AG04450 (cell line): ENCODE data around the gene HAGHL. TPM values are rescaled to one million over a fixed set of nuclear protein-coding genes. Genes with fewer than 3 reads are reported as not detected.

Source experiments
- CTCF ChIA-PET: fragments of 300-600, 350-600 bp; formaldehyde crosslinking; extraction: SDS; loops from one replicate; lab custom pipeline; 2022; ENCODE audit warnings: antibody characterized with exemption, inconsistent platforms; lab: Charles Lee
- POLR2A ChIA-PET: fragments of 350-600 bp; formaldehyde crosslinking; extraction: SDS; loops from one replicate; lab custom pipeline; 2021; ENCODE audit warnings: antibody characterized with exemption, inconsistent platforms; lab: Yijun Ruan, JAX
- DNase-seq: peaks from one replicate; pipeline ENCODE4 v3.0.0-alpha.2; 2011; ENCODE audit warnings: low read depth, low spot score
- H3K27ac ChIP-seq: one replicate; pipeline ENCODE4 v1.5.1; 2012; ENCODE audit warnings: low read depth, low read length, control low read depth
- H3K27me3 ChIP-seq: one replicate; pipeline ENCODE4 v1.6.0; 2012; ENCODE audit warnings: low read length; ENCODE audit not compliant: control insufficient read depth, insufficient read depth
- H3K4me3 ChIP-seq: 2 replicates; pipeline ENCODE4 v1.5.1; 2011; ENCODE audit warnings: mild to moderate bottlenecking, low read depth, low read length, control low read depth
- H3K9me3 ChIP-seq: 2 replicates; pipeline ENCODE4 v1.5.1; 2012; ENCODE audit warnings: low read length; ENCODE audit not compliant: control insufficient read depth, insufficient read depth
- polyA plus RNA-seq: library from polyadenylated mRNA; depleted of rRNA; stranded (reverse); fragments of >200 nt; gene quantifications from 2 replicates; pipeline ENCODE4 v1.2.3, GENCODE V29; 2011
- TF ChIP-seq, protein P1 (sequence below): IDR thresholded peaks from 2 replicates; pipeline ENCODE4 v1.5.1; 2011; ENCODE audit warnings: low read depth, low read length, control low read depth, inconsistent platforms

The HAGHL gene
- polyA plus RNA-seq, 1 experiment: 4.2 TPM

DNA sequence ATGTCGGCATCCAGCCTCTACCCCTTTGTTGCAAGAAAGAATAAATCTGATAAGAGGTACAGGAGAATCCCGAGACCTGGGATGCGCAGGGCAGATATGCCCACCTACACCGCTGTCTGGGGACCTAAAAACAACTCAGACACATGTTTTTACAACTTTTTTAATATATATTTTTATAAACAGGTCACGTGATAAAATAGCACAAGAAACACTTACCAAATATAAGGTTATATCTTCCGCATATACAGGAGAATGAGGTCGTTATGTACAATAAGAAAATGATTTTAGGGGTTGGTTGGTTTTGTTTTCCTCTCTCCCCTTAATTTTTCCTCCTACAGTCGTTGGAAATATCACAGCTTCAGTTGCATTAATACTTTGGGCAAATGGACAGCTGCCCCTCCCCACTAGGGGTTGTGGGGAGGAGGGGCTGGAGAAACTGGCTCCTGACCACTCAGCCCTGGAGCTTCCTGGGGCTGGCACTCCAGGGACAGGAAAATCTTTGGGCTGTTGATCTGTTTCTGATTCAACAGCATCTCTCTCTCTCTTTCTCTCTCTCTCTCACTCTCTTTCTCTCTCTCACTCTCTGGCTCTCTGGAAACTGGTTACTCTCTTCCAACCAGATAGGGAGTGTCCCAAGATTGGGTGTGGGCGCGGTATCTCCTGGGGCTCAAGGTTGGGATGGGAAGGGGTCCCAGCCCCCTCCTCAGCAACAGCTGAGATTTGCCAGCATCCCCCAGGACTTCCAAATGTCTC is 34.4 kb upstream of the HAGHL start:
- ChIA-PET CTCF (interaction anchor here (0.6 kb wide), 1 partner anchor 24 kb away, joined by 3 read pairs; the partner anchor contains the start of gene RHOT2), POLR2A (no interaction called here)
- Histone ChIP-seq H3K27ac (no peak overlapping the region), H3K9me3 (peaks cover 3% of the 10 kb centered on the region; the same call in 1 of the 2 replicates), H3K4me3 (no peak overlapping the region), H3K27me3 (peaks cover 36% of the 10 kb centered on the region)
- TF ChIP-seq, protein P1, sequence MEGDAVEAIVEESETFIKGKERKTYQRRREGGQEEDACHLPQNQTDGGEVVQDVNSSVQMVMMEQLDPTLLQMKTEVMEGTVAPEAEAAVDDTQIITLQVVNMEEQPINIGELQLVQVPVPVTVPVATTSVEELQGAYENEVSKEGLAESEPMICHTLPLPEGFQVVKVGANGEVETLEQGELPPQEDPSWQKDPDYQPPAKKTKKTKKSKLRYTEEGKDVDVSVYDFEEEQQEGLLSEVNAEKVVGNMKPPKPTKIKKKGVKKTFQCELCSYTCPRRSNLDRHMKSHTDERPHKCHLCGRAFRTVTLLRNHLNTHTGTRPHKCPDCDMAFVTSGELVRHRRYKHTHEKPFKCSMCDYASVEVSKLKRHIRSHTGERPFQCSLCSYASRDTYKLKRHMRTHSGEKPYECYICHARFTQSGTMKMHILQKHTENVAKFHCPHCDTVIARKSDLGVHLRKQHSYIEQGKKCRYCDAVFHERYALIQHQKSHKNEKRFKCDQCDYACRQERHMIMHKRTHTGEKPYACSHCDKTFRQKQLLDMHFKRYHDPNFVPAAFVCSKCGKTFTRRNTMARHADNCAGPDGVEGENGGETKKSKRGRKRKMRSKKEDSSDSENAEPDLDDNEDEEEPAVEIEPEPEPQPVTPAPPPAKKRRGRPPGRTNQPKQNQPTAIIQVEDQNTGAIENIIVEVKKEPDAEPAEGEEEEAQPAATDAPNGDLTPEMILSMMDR: no peak
- no peak for DNase-seq

DNA sequence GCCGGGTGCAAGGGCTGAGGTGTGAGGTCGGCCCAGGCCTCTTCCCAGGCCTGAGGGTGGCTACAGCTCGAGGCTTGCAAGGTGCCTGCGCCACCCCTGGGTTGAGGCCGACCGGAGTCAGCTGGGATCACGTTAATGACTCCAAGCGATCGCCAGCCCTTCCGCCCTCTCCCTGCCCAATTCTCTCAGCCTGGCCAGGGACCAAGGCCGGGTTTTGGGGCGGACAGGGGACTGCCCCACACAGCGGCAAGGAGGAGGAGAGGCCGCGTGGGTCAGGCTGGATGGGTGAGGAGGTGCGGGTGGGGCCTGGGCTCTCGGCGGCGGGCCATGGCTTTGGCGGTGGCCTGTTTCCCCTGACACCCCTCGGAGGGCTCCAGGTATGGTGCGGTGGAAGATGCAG is 33.5 kb upstream of the HAGHL start:
- H3K4me3 ChIP-seq: no peak overlapping the region
- H3K27ac ChIP-seq: no peak overlapping the region
- no peak for DNase-seq
- POLR2A ChIA-PET: no interaction called here
- CTCF ChIA-PET: no interaction called here
- H3K27me3 ChIP-seq: peaks cover 36% of the 10 kb centered on the region
- peaks cover 3% of the 10 kb centered on the region; the same call in 1 of the 2 replicates for H3K9me3 ChIP-seq
- TF ChIP-seq, protein P1: no peak

DNA sequence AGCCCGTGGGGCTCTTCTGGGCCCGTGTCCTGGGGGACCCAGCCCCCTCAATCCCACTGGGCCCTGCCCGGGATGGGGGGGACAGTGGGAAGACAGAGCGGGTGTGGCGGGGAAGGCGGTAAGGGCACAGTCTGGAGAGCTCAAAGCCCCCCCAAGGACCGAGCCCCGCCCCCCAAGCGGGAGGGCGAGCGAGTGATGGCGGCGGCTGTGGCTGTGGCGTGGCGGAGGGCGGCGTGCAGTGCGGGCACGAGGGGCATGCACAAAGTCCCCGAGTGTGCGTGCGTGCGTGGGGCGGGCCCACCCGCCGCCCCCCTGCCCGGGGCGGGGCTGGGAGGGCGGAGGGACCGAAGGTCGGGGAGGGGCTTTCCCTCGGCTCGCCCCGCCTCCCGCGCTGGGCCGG is 33.1 kb upstream of the HAGHL start:
- TF ChIP-seq, protein P1: no peak
- H3K9me3 ChIP-seq: peaks cover 3% of the 10 kb centered on the region; the same call in 1 of the 2 replicates
- ChIA-PET CTCF (no interaction called here), POLR2A (no interaction called here)
- peaks cover 36% of the 10 kb centered on the region for H3K27me3 ChIP-seq
- H3K4me3 ChIP-seq: no peak overlapping the region
- no peak for DNase-seq
- H3K27ac ChIP-seq: no peak overlapping the region

DNA sequence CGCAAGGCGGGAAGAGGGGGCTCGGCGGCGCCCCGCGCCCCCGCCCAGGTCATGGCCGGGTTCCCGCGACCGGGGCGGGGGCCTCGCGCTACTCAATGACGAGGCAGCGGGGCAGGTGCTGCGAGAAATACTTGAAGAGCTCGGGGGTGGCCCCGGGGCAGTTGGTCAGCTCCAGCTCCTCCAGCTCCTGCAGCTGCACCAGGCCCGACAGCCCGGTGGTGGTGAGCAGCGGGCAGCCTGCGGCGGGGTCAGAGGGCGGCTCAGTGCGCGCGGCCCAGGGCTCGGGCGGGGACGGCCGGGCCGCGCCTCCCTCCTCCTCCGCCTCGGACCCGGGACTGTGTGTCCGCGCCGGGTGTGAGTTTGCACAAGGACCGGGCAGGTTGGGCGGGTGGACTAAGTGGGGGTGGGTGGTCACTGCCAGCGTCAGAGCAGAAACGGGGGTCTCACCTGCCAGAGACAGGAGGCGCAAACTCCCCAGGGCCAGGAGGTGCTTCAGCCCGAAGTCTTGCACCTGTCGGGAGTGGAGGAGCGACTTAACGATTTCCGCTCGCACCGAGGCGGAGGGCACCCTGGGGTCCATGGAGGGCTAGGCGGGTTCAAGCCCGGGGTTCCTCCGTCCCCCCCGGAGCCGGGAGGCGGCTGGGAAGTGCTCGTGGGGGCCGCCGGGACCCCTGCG is 32.6 kb upstream of the HAGHL start:
- CTCF ChIA-PET: no interaction called here
- peaks cover 3% of the 10 kb centered on the region; the same call in 1 of the 2 replicates for H3K9me3 ChIP-seq
- TF ChIP-seq, protein P1: no peak
- POLR2A ChIA-PET: no interaction called here
- no peak overlapping the region for H3K4me3 ChIP-seq
- H3K27ac ChIP-seq: no peak overlapping the region
- DNase-seq: no peak
- peaks cover 42% of the 10 kb centered on the region for H3K27me3 ChIP-seq

DNA sequence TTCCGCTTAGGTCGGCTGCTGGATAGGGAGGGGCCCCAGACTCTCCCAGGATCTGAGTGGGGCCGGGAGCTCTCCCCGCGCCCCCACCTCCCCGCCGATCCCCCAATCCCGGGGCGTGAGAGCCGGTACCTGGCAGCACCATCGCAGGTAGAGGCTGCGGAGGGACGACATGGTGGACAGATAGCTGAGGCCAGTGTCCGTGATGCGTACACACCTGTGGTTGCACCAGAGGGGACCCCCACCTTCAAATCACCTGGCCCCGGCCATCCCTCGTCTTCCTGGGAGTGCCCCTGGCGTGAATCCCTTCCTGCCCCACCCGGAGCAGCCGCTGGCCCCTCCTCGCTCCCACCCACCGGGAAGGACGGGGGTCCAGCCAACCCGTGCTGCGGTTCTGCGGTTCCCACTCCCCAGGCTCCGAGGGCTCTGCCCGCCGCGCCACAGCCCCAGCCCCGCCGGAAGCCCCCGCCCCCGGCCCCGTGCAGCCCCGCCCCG is 32.0 kb upstream of the HAGHL start:
- POLR2A ChIA-PET: no interaction called here
- H3K27ac ChIP-seq: no peak overlapping the region
- TF ChIP-seq, protein P1: no peak
- no peak for DNase-seq
- H3K4me3 ChIP-seq: no peak overlapping the region
- H3K9me3 ChIP-seq: peaks cover 3% of the 10 kb centered on the region; the same call in 1 of the 2 replicates
- CTCF ChIA-PET: no interaction called here
- H3K27me3 ChIP-seq: peaks cover 42% of the 10 kb centered on the region
